Trophoblast cell (in vitro differentiated cells and primary cell): Measurements from ENCODE around the gene PHF11.

Source experiments
- DNase-seq, 2 donors: peaks; one replicate each; pipeline ENCODE4 v3.0.0-alpha.2; 2016
- H2AFZ ChIP-seq: 2 replicates; pipeline ENCODE4 v1.6.1; 2013; ENCODE audit warnings: low read length, moderate library complexity, mild to moderate bottlenecking; ENCODE audit not compliant: insufficient read depth, poor library complexity
- H2AK5ac ChIP-seq: 2 replicates; pipeline ENCODE4 v1.6.1; 2013; ENCODE audit warnings: mild to moderate bottlenecking, low read length
- H2BK120ac ChIP-seq: 2 replicates; pipeline ENCODE4 v1.6.1; 2013; ENCODE audit warnings: low read length, mild to moderate bottlenecking, moderate library complexity; ENCODE audit not compliant: insufficient read depth, poor library complexity
- H2BK12ac ChIP-seq: 2 replicates; pipeline ENCODE4 v1.6.1; 2013; ENCODE audit warnings: mild to moderate bottlenecking, low read length, moderate library complexity
- H2BK5ac ChIP-seq: 2 replicates; pipeline ENCODE4 v1.6.1; 2013; ENCODE audit warnings: low read length, low read depth, moderate library complexity, mild to moderate bottlenecking; ENCODE audit not compliant: poor library complexity
- H3K14ac ChIP-seq: 2 replicates; pipeline ENCODE4 v1.6.1; 2013; ENCODE audit warnings: mild to moderate bottlenecking, low read length
- H3K18ac ChIP-seq: 2 replicates; pipeline ENCODE4 v1.6.1; 2013; ENCODE audit warnings: mild to moderate bottlenecking, low read length
- H3K23ac ChIP-seq: 2 replicates; pipeline ENCODE4 v1.6.1; 2013; ENCODE audit warnings: low read length
- H3K27ac ChIP-seq: 2 replicates; pipeline ENCODE4 v1.5.1; 2013; ENCODE audit warnings: low read depth, mild to moderate bottlenecking, inconsistent platforms, low read length, moderate library complexity
- H3K27me3 ChIP-seq: 2 replicates; pipeline ENCODE4 v1.6.1; 2013; ENCODE audit warnings: inconsistent platforms, mild to moderate bottlenecking, low read length, moderate library complexity; ENCODE audit not compliant: insufficient read depth
- H3K36me3 ChIP-seq, 2 experiments: 1 replicate in 1 of 2; 2 replicates in 1 of 2; pipeline ENCODE4 v1.6.1; 2013; ENCODE audit warnings: low read length in 2 of 2, mild to moderate bottlenecking in 2 of 2, moderate library complexity in 1 of 2; ENCODE audit not compliant: insufficient read depth in 2 of 2, control insufficient read depth in 1 of 2
- H3K4ac ChIP-seq: 2 replicates; pipeline ENCODE4 v1.6.1; 2013; ENCODE audit warnings: low read depth, mild to moderate bottlenecking, low read length, moderate library complexity
- H3K4me1 ChIP-seq, 2 experiments: 1 replicate in 1 of 2; 2 replicates in 1 of 2; pipeline ENCODE4 v1.6.1; 2013; ENCODE audit warnings: low read length in 2 of 2, mild to moderate bottlenecking in 2 of 2, moderate library complexity in 1 of 2; ENCODE audit not compliant: insufficient read depth in 2 of 2, control insufficient read depth in 1 of 2
- H3K4me2 ChIP-seq: 2 replicates; pipeline ENCODE4 v1.6.1; 2013; ENCODE audit warnings: inconsistent platforms, mild to moderate bottlenecking, low read length, moderate library complexity
- H3K4me3 ChIP-seq: 2 replicates; pipeline ENCODE4 v1.5.1; 2013; ENCODE audit warnings: mild to moderate bottlenecking, low read depth, low read length, inconsistent platforms
- H3K79me1 ChIP-seq: one replicate; pipeline ENCODE4 v1.6.1; 2013; ENCODE audit warnings: low read length
- H3K79me2 ChIP-seq: 2 replicates; pipeline ENCODE4 v1.6.1; 2013; ENCODE audit warnings: low read length, mild to moderate bottlenecking; ENCODE audit not compliant: control insufficient read depth, insufficient read depth, poor library complexity
- H3K9ac ChIP-seq: 2 replicates; pipeline ENCODE4 v1.6.1; 2013; ENCODE audit warnings: mild to moderate bottlenecking, low read length
- H3K9me3 ChIP-seq: 2 replicates; pipeline ENCODE4 v1.6.1; 2013; ENCODE audit warnings: low read depth, mild to moderate bottlenecking, control low read depth, inconsistent platforms, low read length; ENCODE audit not compliant: insufficient read depth
- H4K12ac ChIP-seq: 2 replicates; pipeline ENCODE4 v1.6.1; 2013; ENCODE audit warnings: low read depth, mild to moderate bottlenecking, low read length, moderate library complexity
- H4K8ac ChIP-seq: 2 replicates; pipeline ENCODE4 v1.6.1; 2013; ENCODE audit warnings: low read depth, mild to moderate bottlenecking, low read length, moderate library complexity
- H4K91ac ChIP-seq: one replicate; pipeline ENCODE4 v1.6.1; 2013; ENCODE audit warnings: low read depth, mild to moderate bottlenecking, low read length, moderate library complexity
- WGBS: extraction: QIAGEN DNeasy Blood & Tissue Kit; methylation state at CpG from one replicate; pipeline ENCODE4 v1.1.7; 2013; ENCODE audit warnings: missing lambda C conversion rate; ENCODE audit not compliant: insufficient read length, insufficient coverage; ENCODE audit errors: extremely low coverage; 5-methylcytosine and 5-hydroxymethylcytosine counted together

The PHF11 gene

GRCh38 chr13:49571299-49572240, 75.8 kb downstream of the PHF11 start:
- Histone ChIP-seq H3K4me3 (no peak overlapping the region), H3K36me3 (peaks cover 2% of the 10 kb centered on the region in 2 experiments), H2AFZ (no peak overlapping the region), H3K4me2 (no peak overlapping the region), H2BK5ac (no peak overlapping the region), H3K18ac (no peak overlapping the region), H3K9me3 (no peaks in the 10 kb centered on the region), H3K27ac (no peak overlapping the region), H4K91ac (no peak overlapping the region), H3K79me1 (no peaks in the 10 kb centered on the region), H3K14ac (no peak overlapping the region), H2BK12ac (no peak overlapping the region), H3K9ac (no peak overlapping the region), H3K4ac (no peak overlapping the region), H3K27me3 (no peaks in the 10 kb centered on the region), H3K23ac (no peak overlapping the region), H4K12ac (no peak overlapping the region), H3K79me2 (no peaks in the 10 kb centered on the region), H2AK5ac (no peak overlapping the region), H4K8ac (no peak overlapping the region), H2BK120ac (no peak overlapping the region), H3K4me1 (no peaks in the 10 kb centered on the region)
- no peak for DNase-seq
- no CpG with 5 or more reads among the region's 8 CpGs for WGBS
